GM12892 (cell line): ENCODE measurements around the gene VGLL2.

Experiments
- DNase-seq: peaks from one replicate; pipeline ENCODE4 v3.0.0; 2011; ENCODE audit not compliant: insufficient read length
- FAIRE-seq: peaks from 2 replicates; lab custom pipeline; 2011; peaks lifted over from hg19 to GRCh38; lab: Jason Lieb, UNC
- POLR2A ChIP-seq: IDR thresholded peaks from 2 replicates; pipeline ENCODE4 v1.6.1; 2011; ENCODE audit warnings: low read depth, low read length, control low read depth
- POLR2AphosphoS5 ChIP-seq: IDR thresholded peaks from 2 replicates; pipeline ENCODE4 v1.6.1; 2011; ENCODE audit warnings: low read depth, low read length, control low read depth
- TAF1 ChIP-seq: IDR thresholded peaks from 2 replicates; pipeline ENCODE4 v1.6.1; 2011; ENCODE audit warnings: low read depth, mild to moderate bottlenecking, control low read depth, low read length, borderline replicate concordance

VGLL2 gene

GRCh38 chr6:117306227-117306790 lies 41.0 kb downstream of the VGLL2 start:
- FAIRE-seq (no peak), DNase-seq (no peak)
- TF ChIP-seq TAF1, result no peak
- TF ChIP-seq POLR2AphosphoS5, result no peak
- no peak for TF ChIP-seq POLR2A

GRCh38 chr6:117307655-117308054 lies 42.3 kb downstream of the VGLL2 start:
- no peak for FAIRE-seq
- no peak for TF ChIP-seq TAF1
- TF ChIP-seq POLR2AphosphoS5, result no peak
- TF ChIP-seq POLR2A, result no peak
- no peak for DNase-seq

- no peak for DNase-seq
- TF ChIP-seq TAF1 (no peak), POLR2AphosphoS5 (no peak)
- FAIRE-seq, result no peak
Measured at GRCh38 chr6:117309069-117309468, 43.7 kb downstream of the VGLL2 start.

- FAIRE-seq (no peak), DNase-seq (no peak)
- TF ChIP-seq TAF1 (no peak), POLR2AphosphoS5 (no peak), POLR2A (no peak)
Measured at GRCh38 chr6:117309611-117310010, 44.3 kb downstream of the VGLL2 start.

GRCh38 chr6:117311310-117311709 lies 46.0 kb downstream of the VGLL2 start:
- TF ChIP-seq POLR2A, result no peak
- no peak for TF ChIP-seq TAF1
- no peak for TF ChIP-seq POLR2AphosphoS5
- FAIRE-seq, result no peak

GRCh38 chr6:117311726-117312125 lies 46.4 kb downstream of the VGLL2 start:
- FAIRE-seq (no peak), DNase-seq (no peak)
- no peak for TF ChIP-seq TAF1
- no peak for TF ChIP-seq POLR2AphosphoS5
- no peak for TF ChIP-seq POLR2A

More at GRCh38 chr6:117311310-117311709, 46.0 kb downstream of the VGLL2 start:
- DNase-seq, result no peak

- TF ChIP-seq POLR2AphosphoS5 (no peak), TAF1 (no peak)
- FAIRE-seq (no peak), DNase-seq (no peak)
Measured at GRCh38 chr6:117317261-117317660, 51.9 kb downstream of the VGLL2 start.
